ENCODE data around the gene BMPER. TPM values are rescaled to one million over a fixed set of nuclear protein-coding genes. Genes with fewer than 3 reads are reported as not detected.

BMPER gene
- total RNA-seq, 1 experiment from 2014 or later, result not detected

DNA sequence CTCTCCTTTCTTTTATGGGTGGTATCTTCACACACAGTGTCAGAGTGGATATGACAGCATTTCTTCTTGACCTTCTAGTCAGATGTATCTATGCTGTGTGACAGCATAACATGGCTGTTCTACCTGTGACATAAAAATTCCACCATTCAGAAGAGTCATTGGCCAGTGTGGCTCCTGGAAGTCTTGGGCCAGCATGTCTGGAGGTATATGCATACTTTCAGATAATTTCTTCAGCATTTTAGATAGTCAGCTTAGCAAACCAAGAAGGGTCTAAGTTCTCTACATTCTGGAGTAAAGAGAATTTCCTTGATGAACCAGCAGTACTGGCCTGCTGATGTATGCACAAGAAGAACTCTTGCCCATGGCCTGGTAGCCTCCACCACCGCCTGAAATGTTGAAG, 179.3 kb downstream of the BMPER start:
- no peaks in the 10 kb centered on the region for H3K4me1 ChIP-seq (ENCODE audit: control insufficient read depth, insufficient read depth, low read length)
- CTCF ChIA-PET, result no interaction called here

DNA sequence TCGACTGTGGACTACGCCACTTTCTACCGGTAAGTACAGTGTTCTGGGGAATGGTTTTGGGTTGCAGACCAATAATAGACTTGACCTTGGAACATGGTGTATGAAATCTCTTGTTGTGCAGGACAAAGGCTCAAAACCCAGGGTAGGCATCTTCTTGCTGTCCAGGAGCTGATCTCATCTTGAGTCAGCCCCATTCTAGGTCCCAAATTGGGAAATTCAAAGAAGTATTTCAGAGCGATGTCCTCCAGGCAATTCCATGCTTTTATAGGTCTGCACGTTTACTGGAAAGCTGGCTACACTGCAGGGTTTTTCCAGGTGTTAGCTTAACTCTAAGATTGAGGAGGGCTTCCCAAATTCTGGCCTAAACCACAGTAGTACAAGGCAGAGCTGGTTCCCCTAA, 180.7 kb downstream of the BMPER start:
- intact Hi-C loops (cut with micrococcal nuclease; ENCODE audit: unreplicated experiment), result no loop called here
- in situ Hi-C loops (cut with HindIII; ENCODE audit: low pct_unique_long_range_greater_than_20kb, low sequenced_read_pairs), result no loop called here
- CTCF ChIA-PET, result no interaction called here
- H3K9me3 ChIP-seq (ENCODE audit: control insufficient read depth, insufficient read depth, low read depth, low read length), result no peaks in the 10 kb centered on the region
- no peaks in the 10 kb centered on the region for H3K36me3 ChIP-seq (ENCODE audit: control insufficient read depth, insufficient read depth, low read length)
- POLR2A ChIA-PET, result interaction anchor here (0.6 kb wide), 1 partner anchor 1595 kb away, joined by 6 read pairs; no protein-coding TSS in a partner anchor
- ATAC-seq, result no peak
- no peak for DNase-seq (ENCODE audit: low read depth, low spot score)
- TF ChIP-seq, protein P1, sequence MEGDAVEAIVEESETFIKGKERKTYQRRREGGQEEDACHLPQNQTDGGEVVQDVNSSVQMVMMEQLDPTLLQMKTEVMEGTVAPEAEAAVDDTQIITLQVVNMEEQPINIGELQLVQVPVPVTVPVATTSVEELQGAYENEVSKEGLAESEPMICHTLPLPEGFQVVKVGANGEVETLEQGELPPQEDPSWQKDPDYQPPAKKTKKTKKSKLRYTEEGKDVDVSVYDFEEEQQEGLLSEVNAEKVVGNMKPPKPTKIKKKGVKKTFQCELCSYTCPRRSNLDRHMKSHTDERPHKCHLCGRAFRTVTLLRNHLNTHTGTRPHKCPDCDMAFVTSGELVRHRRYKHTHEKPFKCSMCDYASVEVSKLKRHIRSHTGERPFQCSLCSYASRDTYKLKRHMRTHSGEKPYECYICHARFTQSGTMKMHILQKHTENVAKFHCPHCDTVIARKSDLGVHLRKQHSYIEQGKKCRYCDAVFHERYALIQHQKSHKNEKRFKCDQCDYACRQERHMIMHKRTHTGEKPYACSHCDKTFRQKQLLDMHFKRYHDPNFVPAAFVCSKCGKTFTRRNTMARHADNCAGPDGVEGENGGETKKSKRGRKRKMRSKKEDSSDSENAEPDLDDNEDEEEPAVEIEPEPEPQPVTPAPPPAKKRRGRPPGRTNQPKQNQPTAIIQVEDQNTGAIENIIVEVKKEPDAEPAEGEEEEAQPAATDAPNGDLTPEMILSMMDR (IDR thresholded peaks at IDR 0.05), result no peak
- no peak for TF ChIP-seq REST (IDR thresholded peaks at IDR 0.05; ENCODE audit: insufficient read depth in 1 of 2, low read depth in 2 of 2, low read length in 1 of 2)
- no peak for TF ChIP-seq TCF7L2 (IDR thresholded peaks at IDR 0.05; ENCODE audit: low read depth, low read length)
- TF ChIP-seq POLR2AphosphoS5 (IDR thresholded peaks at IDR 0.05; ENCODE audit: low read depth, low read length), result no peak
- no peak for TF ChIP-seq SIN3A (IDR thresholded peaks at IDR 0.05; ENCODE audit: borderline replicate concordance, insufficient read depth, low read depth, low read length)
- no peak overlapping the region for H3K27ac ChIP-seq (ENCODE audit: low read length)
- no peaks in the 10 kb centered on the region for H3K27me3 ChIP-seq (ENCODE audit: control insufficient read depth, insufficient read depth, low read length)
- H3K4me3 ChIP-seq (ENCODE audit: low read depth in 2 of 2, low read length in 2 of 2), result no peak overlapping the region
- H3K4me1 ChIP-seq (ENCODE audit: control insufficient read depth, insufficient read depth, low read length), result no peaks in the 10 kb centered on the region
- BruUV-seq (replicated peaks), result no TSS peak

More for the DNA sequence above, 179.3 kb downstream of the BMPER start:
- in situ Hi-C loops (cut with HindIII; ENCODE audit: low pct_unique_long_range_greater_than_20kb, low sequenced_read_pairs) (no loop called here), intact Hi-C loops (cut with micrococcal nuclease; ENCODE audit: unreplicated experiment) (no loop called here)
- Histone ChIP-seq H3K4me3 (ENCODE audit: low read depth in 2 of 2, low read length in 2 of 2) (no peak overlapping the region), H3K9me3 (ENCODE audit: control insufficient read depth, insufficient read depth, low read depth, low read length) (no peaks in the 10 kb centered on the region), H3K27me3 (ENCODE audit: control insufficient read depth, insufficient read depth, low read length) (no peaks in the 10 kb centered on the region), H3K27ac (ENCODE audit: low read length) (no peak overlapping the region), H3K36me3 (ENCODE audit: control insufficient read depth, insufficient read depth, low read length) (no peaks in the 10 kb centered on the region)
- TF ChIP-seq TCF7L2 (IDR thresholded peaks at IDR 0.05; ENCODE audit: low read depth, low read length) (no peak), REST (IDR thresholded peaks at IDR 0.05; ENCODE audit: insufficient read depth in 1 of 2, low read depth in 2 of 2, low read length in 1 of 2) (no peak), SIN3A (IDR thresholded peaks at IDR 0.05; ENCODE audit: borderline replicate concordance, insufficient read depth, low read depth, low read length) (no peak), POLR2AphosphoS5 (IDR thresholded peaks at IDR 0.05; ENCODE audit: low read depth, low read length) (no peak)
- TF ChIP-seq, protein P1 (IDR thresholded peaks at IDR 0.05), result no peak
- no TSS peak for BruUV-seq (replicated peaks)
- no peak for DNase-seq (ENCODE audit: low read depth, low spot score)
- POLR2A ChIA-PET, result no interaction called here
- no peak for ATAC-seq
